Measurements from ENCODE around the gene C1QTNF8.

DNA sequence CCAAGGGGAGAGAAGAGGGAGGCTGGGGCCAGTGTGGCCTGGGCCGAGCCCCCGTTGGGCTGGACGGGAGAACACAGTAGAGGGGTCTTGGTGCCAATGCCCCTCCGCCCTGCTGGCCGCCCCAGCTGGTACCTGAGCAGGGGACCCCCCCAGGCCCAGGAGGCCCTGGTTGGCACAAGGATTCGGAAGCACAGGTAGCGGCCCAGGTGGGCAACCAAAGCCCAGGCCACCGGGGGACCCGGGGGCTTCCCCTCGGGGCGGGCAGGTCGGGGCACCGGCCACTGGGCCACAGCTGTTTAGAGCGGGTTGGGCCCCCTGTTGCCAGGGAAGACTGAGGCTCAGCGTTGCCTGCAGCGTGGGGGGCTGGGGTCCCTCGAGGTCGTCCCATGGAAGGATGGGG, 28.2 kb upstream of the C1QTNF8 start:
- TF ChIP-seq, protein P1, sequence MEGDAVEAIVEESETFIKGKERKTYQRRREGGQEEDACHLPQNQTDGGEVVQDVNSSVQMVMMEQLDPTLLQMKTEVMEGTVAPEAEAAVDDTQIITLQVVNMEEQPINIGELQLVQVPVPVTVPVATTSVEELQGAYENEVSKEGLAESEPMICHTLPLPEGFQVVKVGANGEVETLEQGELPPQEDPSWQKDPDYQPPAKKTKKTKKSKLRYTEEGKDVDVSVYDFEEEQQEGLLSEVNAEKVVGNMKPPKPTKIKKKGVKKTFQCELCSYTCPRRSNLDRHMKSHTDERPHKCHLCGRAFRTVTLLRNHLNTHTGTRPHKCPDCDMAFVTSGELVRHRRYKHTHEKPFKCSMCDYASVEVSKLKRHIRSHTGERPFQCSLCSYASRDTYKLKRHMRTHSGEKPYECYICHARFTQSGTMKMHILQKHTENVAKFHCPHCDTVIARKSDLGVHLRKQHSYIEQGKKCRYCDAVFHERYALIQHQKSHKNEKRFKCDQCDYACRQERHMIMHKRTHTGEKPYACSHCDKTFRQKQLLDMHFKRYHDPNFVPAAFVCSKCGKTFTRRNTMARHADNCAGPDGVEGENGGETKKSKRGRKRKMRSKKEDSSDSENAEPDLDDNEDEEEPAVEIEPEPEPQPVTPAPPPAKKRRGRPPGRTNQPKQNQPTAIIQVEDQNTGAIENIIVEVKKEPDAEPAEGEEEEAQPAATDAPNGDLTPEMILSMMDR (IDR thresholded peaks at IDR 0.05), result no peak
- TF ChIP-seq POLR2A (IDR thresholded peaks at IDR 0.05; ENCODE audit: low read depth), result no peak
- no peak for TF ChIP-seq POLR2AphosphoS5 (IDR thresholded peaks at IDR 0.05)
- no peak for TF ChIP-seq EP300 (IDR thresholded peaks at IDR 0.05)

Data from esophagus muscularis mucosa (tissue), 4 donors.